Liver (tissue), 9 donors: ENCODE results near the gene CCR3. TPM values are rescaled to one million over a fixed set of nuclear protein-coding genes. Genes with fewer than 3 reads are reported as not detected.

Source experiments
- DNase-seq: peaks from one replicate; pipeline ENCODE4 v3.0.0-alpha.2; 2017; ENCODE audit warnings: low spot score
- H3K27ac ChIP-seq, 2 donors: one replicate each; pipeline ENCODE4 v1.7.0; 2013; ENCODE audit warnings: inconsistent platforms in 2 of 2, low read length in 2 of 2, control low read depth in 1 of 2, low read depth in 1 of 2, mild to moderate bottlenecking in 1 of 2
- H3K27me3 ChIP-seq, 4 donors: one replicate each; pipeline versions ENCODE4 v1.6.1 to v1.7.0; 2013; ENCODE audit warnings: low read length in 3 of 4, inconsistent platforms in 1 of 4, mild to moderate bottlenecking in 1 of 4, moderate library complexity in 1 of 4; ENCODE audit not compliant: control insufficient read depth in 4 of 4, insufficient read depth in 4 of 4
- H3K36me3 ChIP-seq, 4 donors: one replicate each; pipeline versions ENCODE4 v1.6.1 to v1.7.0; 2013; ENCODE audit warnings: low read length in 3 of 4, mild to moderate bottlenecking in 3 of 4, low read depth in 1 of 4, moderate library complexity in 1 of 4; ENCODE audit not compliant: control insufficient read depth in 4 of 4, insufficient read depth in 3 of 4
- H3K4me1 ChIP-seq, 4 donors: one replicate each; pipeline versions ENCODE4 v1.6.1 to v1.7.0; 2013; ENCODE audit warnings: low read length in 3 of 4, mild to moderate bottlenecking in 3 of 4, moderate library complexity in 1 of 4; ENCODE audit not compliant: control insufficient read depth in 4 of 4, insufficient read depth in 4 of 4
- H3K4me3 ChIP-seq, 3 donors: one replicate each; pipeline versions ENCODE4 v1.6.1 to v1.7.0; 2013; ENCODE audit warnings: low read length in 3 of 3, control low read depth in 1 of 3, low read depth in 1 of 3, mild to moderate bottlenecking in 1 of 3
- H3K9ac ChIP-seq, 2 donors: one replicate each; pipeline ENCODE4 v1.7.0; 2013; ENCODE audit warnings: low read length in 2 of 2, mild to moderate bottlenecking in 2 of 2, moderate library complexity in 2 of 2, control low read depth in 1 of 2, low read depth in 1 of 2
- H3K9me3 ChIP-seq, 4 donors: one replicate each; pipeline versions ENCODE4 v1.6.1 to v1.7.0; 2013; ENCODE audit warnings: low read length in 3 of 4; ENCODE audit not compliant: control insufficient read depth in 4 of 4
- EGR1 ChIP-seq, 2 donors: IDR thresholded peaks; 2 replicates each; pipeline ENCODE4 v1.6.1; 2016 to 2018; ENCODE audit warnings: antibody characterized with exemption in 2 of 2, low read depth in 2 of 2
- FOXA1 ChIP-seq: IDR thresholded peaks from 2 replicates; pipeline ENCODE4 v1.6.1; 2016; ENCODE audit warnings: antibody characterized with exemption
- FOXA2 ChIP-seq: IDR thresholded peaks from 2 replicates; pipeline ENCODE4 v1.6.1; 2016; ENCODE audit warnings: antibody characterized with exemption
- GABPA ChIP-seq, 2 donors: IDR thresholded peaks in 1 of 2; conservative IDR thresholded peaks in 1 of 2; 2 replicates each; pipeline ENCODE4 v1.6.1; 2016; ENCODE audit warnings: antibody characterized with exemption in 2 of 2, mild to moderate bottlenecking in 1 of 2, moderate library complexity in 1 of 2
- HNF4A ChIP-seq, 2 donors: conservative IDR thresholded peaks; 2 replicates each; pipeline ENCODE4 v1.6.1; 2016; ENCODE audit warnings: antibody characterized with exemption in 2 of 2, mild to moderate bottlenecking in 2 of 2
- HNF4G ChIP-seq: IDR thresholded peaks from 2 replicates; pipeline ENCODE4 v1.6.1; 2016; ENCODE audit warnings: antibody characterized with exemption
- JUND ChIP-seq, 2 donors: IDR thresholded peaks; 2 replicates each; pipeline ENCODE4 v1.6.1; 2016; ENCODE audit warnings: antibody characterized with exemption in 2 of 2
- NR2F2 ChIP-seq: IDR thresholded peaks from 2 replicates; pipeline ENCODE4 v1.6.1; 2016; ENCODE audit warnings: antibody characterized with exemption
- RXRA ChIP-seq, 2 donors: IDR thresholded peaks; 2 replicates each; pipeline ENCODE4 v1.6.1; 2017 to 2018; ENCODE audit warnings: antibody characterized with exemption in 2 of 2, mild to moderate bottlenecking in 1 of 2
- SP1 ChIP-seq: IDR thresholded peaks from 2 replicates; pipeline ENCODE4 v1.6.1; 2018; ENCODE audit warnings: antibody characterized with exemption, mild to moderate bottlenecking
- TAF1 ChIP-seq: conservative IDR thresholded peaks from 2 replicates; pipeline ENCODE4 v1.6.1; 2016; ENCODE audit warnings: antibody characterized with exemption, mild to moderate bottlenecking
- YY1 ChIP-seq: IDR thresholded peaks from 2 replicates; pipeline ENCODE4 v1.6.1; 2016; ENCODE audit warnings: antibody characterized with exemption, mild to moderate bottlenecking
- WGBS: extraction: QIAGEN DNeasy Blood & Tissue Kit; methylation state at CpG from one replicate; pipeline ENCODE4 v1.1.7; 2013; 5-methylcytosine and 5-hydroxymethylcytosine counted together
- polyA plus RNA-seq, 2 donors: library from polyadenylated mRNA; stranded (reverse) in 1 of 2; unstranded in 1 of 2; fragments of 200-250 nt in 1 of 2; fragments of >200 nt in 1 of 2; fragmentation: Nextera tagmentation in 1 of 2; extraction: Ambion mirVana in 1 of 2; gene quantifications; one replicate each; pipeline versions ENCODE4 v1.2.1 to v1.2.3, GENCODE V29; 2013 to 2015
- total RNA-seq, 2 donors: library from RNA; depleted of rRNA; stranded (reverse); fragments of >200 nt; gene quantifications; one replicate each; pipeline ENCODE4 v1.2.3, GENCODE V29; 2014
- TF ChIP-seq, protein P1 (sequence below): fragments of 150-350 bp; IDR thresholded peaks from 2 replicates; pipeline ENCODE4 v1.5.1; 2017; ENCODE audit warnings: improper control_type of control experiment, low read depth, low read length; ENCODE audit not compliant: missing input control
- TF ChIP-seq, protein P2 (sequence below): IDR thresholded peaks from 2 replicates; pipeline ENCODE4 v1.6.1; 2016; ENCODE audit warnings: antibody characterized with exemption
- TF ChIP-seq, protein P3 (sequence below): IDR thresholded peaks from 2 replicates; pipeline ENCODE4 v1.6.1; 2016; ENCODE audit warnings: antibody characterized with exemption
- TF ChIP-seq, protein P4 (sequence below): IDR thresholded peaks from 2 replicates; pipeline ENCODE4 v1.6.1; 2016; ENCODE audit warnings: antibody characterized with exemption, mild to moderate bottlenecking
- TF ChIP-seq, protein P5 (sequence below): IDR thresholded peaks from 2 replicates; pipeline ENCODE4 v1.6.1; 2016; ENCODE audit warnings: antibody characterized with exemption
- donor health status: healthy.
- donor health status: healthy.
- donor health status: healthy.
- donor health status: healthy.
- donor health status: healthy.

Gene CCR3
- total and polyA plus RNA-seq, 4 donors: 0.05 to 0.13 TPM; not detected in 2

DNA sequence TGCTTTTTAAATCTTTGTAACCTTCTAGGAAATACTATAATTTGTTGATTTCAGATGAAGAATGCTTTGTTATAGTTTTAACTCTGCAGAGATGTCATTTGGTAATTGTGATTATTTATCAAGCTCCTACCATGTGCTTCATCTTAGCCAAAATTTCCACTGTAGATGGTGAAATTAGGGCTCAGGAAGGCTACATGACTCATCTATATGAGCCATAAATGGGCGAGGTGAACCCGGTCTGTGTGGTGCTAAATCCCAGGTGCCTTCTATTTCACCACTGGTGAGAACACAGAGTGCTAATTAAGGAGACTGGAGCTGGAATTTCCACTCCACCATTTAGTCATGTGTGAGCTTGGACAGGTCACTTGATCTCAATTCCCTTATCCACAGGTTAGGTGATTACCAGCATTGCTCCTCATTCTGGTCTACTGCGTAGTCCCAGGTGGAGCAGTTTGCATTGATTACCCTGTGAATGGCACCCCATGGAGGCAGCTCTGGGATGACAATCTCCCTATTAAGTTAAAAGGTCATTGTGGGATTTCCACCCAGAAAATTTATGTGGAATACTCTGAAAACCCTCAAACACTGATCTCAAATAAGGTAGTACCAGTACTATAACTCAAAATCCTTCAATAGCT lies 2.8 kb upstream of the CCR3 start (continued):
- TF ChIP-seq, protein P1, sequence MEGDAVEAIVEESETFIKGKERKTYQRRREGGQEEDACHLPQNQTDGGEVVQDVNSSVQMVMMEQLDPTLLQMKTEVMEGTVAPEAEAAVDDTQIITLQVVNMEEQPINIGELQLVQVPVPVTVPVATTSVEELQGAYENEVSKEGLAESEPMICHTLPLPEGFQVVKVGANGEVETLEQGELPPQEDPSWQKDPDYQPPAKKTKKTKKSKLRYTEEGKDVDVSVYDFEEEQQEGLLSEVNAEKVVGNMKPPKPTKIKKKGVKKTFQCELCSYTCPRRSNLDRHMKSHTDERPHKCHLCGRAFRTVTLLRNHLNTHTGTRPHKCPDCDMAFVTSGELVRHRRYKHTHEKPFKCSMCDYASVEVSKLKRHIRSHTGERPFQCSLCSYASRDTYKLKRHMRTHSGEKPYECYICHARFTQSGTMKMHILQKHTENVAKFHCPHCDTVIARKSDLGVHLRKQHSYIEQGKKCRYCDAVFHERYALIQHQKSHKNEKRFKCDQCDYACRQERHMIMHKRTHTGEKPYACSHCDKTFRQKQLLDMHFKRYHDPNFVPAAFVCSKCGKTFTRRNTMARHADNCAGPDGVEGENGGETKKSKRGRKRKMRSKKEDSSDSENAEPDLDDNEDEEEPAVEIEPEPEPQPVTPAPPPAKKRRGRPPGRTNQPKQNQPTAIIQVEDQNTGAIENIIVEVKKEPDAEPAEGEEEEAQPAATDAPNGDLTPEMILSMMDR: no peak

DNA sequence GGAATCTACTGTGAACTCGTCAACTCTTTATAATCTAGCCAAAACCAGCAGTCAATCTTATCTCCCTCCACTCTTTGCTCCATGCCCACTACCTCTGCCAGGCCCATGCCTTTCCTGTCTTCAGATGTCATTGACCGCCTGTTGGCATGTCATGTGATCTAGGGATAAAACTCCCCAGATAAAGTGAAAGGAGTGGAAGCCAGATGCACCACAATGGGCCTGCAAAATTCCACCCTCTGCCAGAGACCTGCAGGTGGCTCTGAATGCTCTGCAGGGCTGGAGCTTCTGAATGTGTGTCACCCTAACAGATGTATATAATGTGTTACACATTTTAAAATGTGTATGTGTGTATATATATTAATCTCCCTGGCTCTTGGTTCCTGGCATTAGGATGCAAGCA lies 2.3 kb upstream of the CCR3 start:
- Histone ChIP-seq H3K4me1 (no peaks in the 10 kb centered on the region), H3K4me3 (no peak overlapping the region), H3K36me3 (no peaks in the 10 kb centered on the region), H3K9me3 (no peaks in the 10 kb centered on the region), H3K27ac (no peak overlapping the region), H3K9ac (no peak overlapping the region), H3K27me3 (no peaks in the 10 kb centered on the region)
- no peak for TF ChIP-seq YY1
- no peak for TF ChIP-seq RXRA (IDR thresholded peaks at IDR 0.05)
- TF ChIP-seq, protein P2, sequence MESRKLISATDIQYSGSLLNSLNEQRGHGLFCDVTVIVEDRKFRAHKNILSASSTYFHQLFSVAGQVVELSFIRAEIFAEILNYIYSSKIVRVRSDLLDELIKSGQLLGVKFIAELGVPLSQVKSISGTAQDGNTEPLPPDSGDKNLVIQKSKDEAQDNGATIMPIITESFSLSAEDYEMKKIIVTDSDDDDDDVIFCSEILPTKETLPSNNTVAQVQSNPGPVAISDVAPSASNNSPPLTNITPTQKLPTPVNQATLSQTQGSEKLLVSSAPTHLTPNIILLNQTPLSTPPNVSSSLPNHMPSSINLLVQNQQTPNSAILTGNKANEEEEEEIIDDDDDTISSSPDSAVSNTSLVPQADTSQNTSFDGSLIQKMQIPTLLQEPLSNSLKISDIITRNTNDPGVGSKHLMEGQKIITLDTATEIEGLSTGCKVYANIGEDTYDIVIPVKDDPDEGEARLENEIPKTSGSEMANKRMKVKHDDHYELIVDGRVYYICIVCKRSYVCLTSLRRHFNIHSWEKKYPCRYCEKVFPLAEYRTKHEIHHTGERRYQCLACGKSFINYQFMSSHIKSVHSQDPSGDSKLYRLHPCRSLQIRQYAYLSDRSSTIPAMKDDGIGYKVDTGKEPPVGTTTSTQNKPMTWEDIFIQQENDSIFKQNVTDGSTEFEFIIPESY: no peak
- DNase-seq: no peak
- WGBS: 69% methylated on average over 2 of the region's 2 CpGs

DNA sequence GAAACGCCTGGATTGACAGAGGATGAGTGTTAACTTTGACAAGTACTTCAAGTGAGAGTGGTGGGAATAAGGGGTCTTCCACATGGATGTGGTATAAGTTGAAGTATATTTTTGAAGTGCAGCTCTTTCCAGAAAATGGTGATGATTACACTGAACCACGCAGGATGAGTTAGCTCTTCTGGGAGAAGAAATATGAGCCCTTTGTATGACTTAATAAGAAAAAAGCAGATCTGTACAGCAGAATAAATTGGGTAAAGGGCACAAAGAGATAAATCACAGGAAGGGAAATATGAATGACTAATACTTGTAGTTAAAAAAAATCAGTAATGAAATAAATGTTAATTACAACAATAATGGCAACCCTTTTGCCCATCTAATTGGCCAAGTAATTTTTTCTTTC lies 1.3 kb downstream of the CCR3 start:
- H3K27ac ChIP-seq: no peak overlapping the region
- DNase-seq: no peak
- H3K27me3 ChIP-seq: no peaks in the 10 kb centered on the region
- H3K9ac ChIP-seq: no peak overlapping the region
- TF ChIP-seq EGR1 (IDR thresholded peaks at IDR 0.05; ENCODE audit: low read depth in 2 of 2) (no peak), GABPA (IDR thresholded peaks at IDR 0.05 in 1 of 2, conservative IDR thresholded peaks at IDR 0.05 in 1 of 2) (no peak), HNF4G (no peak), NR2F2 (no peak), FOXA1 (no peak), TAF1 (no peak), FOXA2 (no peak), HNF4A (conservative IDR thresholded peaks at IDR 0.05) (no peak), YY1 (no peak), JUND (IDR thresholded peaks at IDR 0.05) (no peak), SP1 (no peak)
- TF ChIP-seq, protein P3, sequence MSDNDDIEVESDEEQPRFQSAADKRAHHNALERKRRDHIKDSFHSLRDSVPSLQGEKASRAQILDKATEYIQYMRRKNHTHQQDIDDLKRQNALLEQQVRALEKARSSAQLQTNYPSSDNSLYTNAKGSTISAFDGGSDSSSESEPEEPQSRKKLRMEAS: no peak
- TF ChIP-seq, protein P4, sequence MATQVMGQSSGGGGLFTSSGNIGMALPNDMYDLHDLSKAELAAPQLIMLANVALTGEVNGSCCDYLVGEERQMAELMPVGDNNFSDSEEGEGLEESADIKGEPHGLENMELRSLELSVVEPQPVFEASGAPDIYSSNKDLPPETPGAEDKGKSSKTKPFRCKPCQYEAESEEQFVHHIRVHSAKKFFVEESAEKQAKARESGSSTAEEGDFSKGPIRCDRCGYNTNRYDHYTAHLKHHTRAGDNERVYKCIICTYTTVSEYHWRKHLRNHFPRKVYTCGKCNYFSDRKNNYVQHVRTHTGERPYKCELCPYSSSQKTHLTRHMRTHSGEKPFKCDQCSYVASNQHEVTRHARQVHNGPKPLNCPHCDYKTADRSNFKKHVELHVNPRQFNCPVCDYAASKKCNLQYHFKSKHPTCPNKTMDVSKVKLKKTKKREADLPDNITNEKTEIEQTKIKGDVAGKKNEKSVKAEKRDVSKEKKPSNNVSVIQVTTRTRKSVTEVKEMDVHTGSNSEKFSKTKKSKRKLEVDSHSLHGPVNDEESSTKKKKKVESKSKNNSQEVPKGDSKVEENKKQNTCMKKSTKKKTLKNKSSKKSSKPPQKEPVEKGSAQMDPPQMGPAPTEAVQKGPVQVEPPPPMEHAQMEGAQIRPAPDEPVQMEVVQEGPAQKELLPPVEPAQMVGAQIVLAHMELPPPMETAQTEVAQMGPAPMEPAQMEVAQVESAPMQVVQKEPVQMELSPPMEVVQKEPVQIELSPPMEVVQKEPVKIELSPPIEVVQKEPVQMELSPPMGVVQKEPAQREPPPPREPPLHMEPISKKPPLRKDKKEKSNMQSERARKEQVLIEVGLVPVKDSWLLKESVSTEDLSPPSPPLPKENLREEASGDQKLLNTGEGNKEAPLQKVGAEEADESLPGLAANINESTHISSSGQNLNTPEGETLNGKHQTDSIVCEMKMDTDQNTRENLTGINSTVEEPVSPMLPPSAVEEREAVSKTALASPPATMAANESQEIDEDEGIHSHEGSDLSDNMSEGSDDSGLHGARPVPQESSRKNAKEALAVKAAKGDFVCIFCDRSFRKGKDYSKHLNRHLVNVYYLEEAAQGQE: no peak
- TF ChIP-seq, protein P1: no peak
- TF ChIP-seq, protein P5, sequence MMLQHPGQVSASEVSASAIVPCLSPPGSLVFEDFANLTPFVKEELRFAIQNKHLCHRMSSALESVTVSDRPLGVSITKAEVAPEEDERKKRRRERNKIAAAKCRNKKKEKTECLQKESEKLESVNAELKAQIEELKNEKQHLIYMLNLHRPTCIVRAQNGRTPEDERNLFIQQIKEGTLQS: no peak
- no peaks in the 10 kb centered on the region for H3K9me3 ChIP-seq
- H3K4me3 ChIP-seq: no peak overlapping the region
- no peaks in the 10 kb centered on the region for H3K4me1 ChIP-seq
- WGBS: 73% methylated on average over 2 of the region's 2 CpGs
- no peaks in the 10 kb centered on the region for H3K36me3 ChIP-seq
